ENCODE results near the gene C4orf50.
"Not testable (repeated sequence)": the region's sequence is repeated elsewhere in the genome, so short reads cannot be mapped to it uniquely, and the experiment has no call there.

C4orf50 gene

GRCh38 chr4:6012200-6012599 is 6.0 kb downstream of the C4orf50 start:
- no peak for DNase-seq

GRCh38 chr4:6011686-6012085 is 6.5 kb downstream of the C4orf50 start:
- no peak for DNase-seq

- DNase-seq = no peak
These were observed 7.0 kb downstream of the C4orf50 start for GRCh38 chr4:6011271-6011671.

- no peak for DNase-seq
These were observed 7.4 kb downstream of the C4orf50 start for GRCh38 chr4:6010789-6011188.

- DNase-seq = no peak
These were observed 8.8 kb downstream of the C4orf50 start for GRCh38 chr4:6009452-6009851.

- no peak for DNase-seq
These were observed 9.4 kb downstream of the C4orf50 start for GRCh38 chr4:6008766-6009385.

GRCh38 chr4:6008092-6008551 is 10.1 kb downstream of the C4orf50 start:
- DNase-seq = no peak

- DNase-seq = no peak
These were observed 13.1 kb downstream of the C4orf50 start for GRCh38 chr4:6005175-6005574.

- not testable (repeated sequence) for DNase-seq
These were observed 14.7 kb downstream of the C4orf50 start for GRCh38 chr4:6003485-6003884.

GRCh38 chr4:6002926-6003325 is 15.3 kb downstream of the C4orf50 start:
- no peak for DNase-seq

GRCh38 chr4:6002492-6002833 is 15.8 kb downstream of the C4orf50 start:
- no peak for DNase-seq

GRCh38 chr4:6001680-6002491 is 16.3 kb downstream of the C4orf50 start:
- DNase-seq = no peak

GRCh38 chr4:5999830-6000365 is 18.3 kb downstream of the C4orf50 start:
- no peak for DNase-seq

- no peak for DNase-seq
These were observed 18.9 kb downstream of the C4orf50 start for GRCh38 chr4:5999356-5999755.

GRCh38 chr4:5998333-5998936 is 19.8 kb downstream of the C4orf50 start:
- DNase-seq = peak; percentile 52

GRCh38 chr4:5996641-5997040 is 21.6 kb downstream of the C4orf50 start:
- DNase-seq = no peak

GRCh38 chr4:5995901-5996623 is 22.2 kb downstream of the C4orf50 start:
- DNase-seq = no peak

- no peak for DNase-seq
These were observed 24.1 kb downstream of the C4orf50 start for GRCh38 chr4:5993876-5994811.

GRCh38 chr4:5993346-5993745 is 24.9 kb downstream of the C4orf50 start:
- not testable (repeated sequence) for DNase-seq

- DNase-seq = no peak
These were observed 25.4 kb downstream of the C4orf50 start for GRCh38 chr4:5992828-5993321.

- no peak for DNase-seq
These were observed 25.9 kb downstream of the C4orf50 start for GRCh38 chr4:5992171-5992827.
